HG02943 (cell line): ENCODE measurements around the gene CNRIP1.

Source experiments
- ATAC-seq: cut with Tn5 transposase; IDR thresholded peaks from one replicate; pipeline ENCODE4 v1.9.1; 2021; ENCODE audit warnings: mild to moderate bottlenecking, low read depth, moderate library complexity; ENCODE audit not compliant: unreplicated experiment

The CNRIP1 gene

GRCh38 chr2:68293755-68294154, 26.0 kb downstream of the CNRIP1 start:
- ATAC-seq = no peak

GRCh38 chr2:68293024-68293423, 26.7 kb downstream of the CNRIP1 start:
- ATAC-seq = no peak

GRCh38 chr2:68292108-68292710, 27.5 kb downstream of the CNRIP1 start:
- no peak for ATAC-seq

GRCh38 chr2:68291314-68291713, 28.4 kb downstream of the CNRIP1 start:
- no peak for ATAC-seq

GRCh38 chr2:68290901-68291300, 28.8 kb downstream of the CNRIP1 start:
- ATAC-seq = no peak

GRCh38 chr2:68287580-68288441, 31.9 kb downstream of the CNRIP1 start:
- ATAC-seq = no peak

- ATAC-seq = no peak
Measured at GRCh38 chr2:68284896-68285295, 34.9 kb downstream of the CNRIP1 start.

- no peak for ATAC-seq
Measured at GRCh38 chr2:68283419-68283812, 36.3 kb downstream of the CNRIP1 start.

GRCh38 chr2:68282811-68283418, 36.8 kb downstream of the CNRIP1 start:
- no peak for ATAC-seq

- no peak for ATAC-seq
Measured at GRCh38 chr2:68280796-68281195, 39.0 kb downstream of the CNRIP1 start.

- ATAC-seq = no peak
Measured at GRCh38 chr2:68280348-68280747, 39.4 kb downstream of the CNRIP1 start.

GRCh38 chr2:68279691-68280090, 40.1 kb downstream of the CNRIP1 start:
- no peak for ATAC-seq

GRCh38 chr2:68278169-68278568, 41.6 kb downstream of the CNRIP1 start:
- no peak for ATAC-seq

GRCh38 chr2:68274022-68274421, 45.7 kb downstream of the CNRIP1 start:
- no peak for ATAC-seq

GRCh38 chr2:68272246-68272994, 47.3 kb downstream of the CNRIP1 start:
- no peak for ATAC-seq

GRCh38 chr2:68266655-68267054, 53.1 kb downstream of the CNRIP1 start:
- no peak for ATAC-seq

- ATAC-seq = no peak
Measured at GRCh38 chr2:68263632-68264031, 56.1 kb downstream of the CNRIP1 start.

- no peak for ATAC-seq
Measured at GRCh38 chr2:68258851-68259250, 60.9 kb downstream of the CNRIP1 start.

GRCh38 chr2:68256093-68256450, 63.7 kb downstream of the CNRIP1 start:
- ATAC-seq = no peak

GRCh38 chr2:68253219-68254068, 66.3 kb downstream of the CNRIP1 start:
- ATAC-seq = no peak
